Muscle of arm (tissue), 12 donors: ENCODE measurements around the gene INVS. TPM values are rescaled to one million over a fixed set of nuclear protein-coding genes. Genes with fewer than 3 reads are reported as not detected.
"Not testable (repeated sequence)": the region's sequence is repeated elsewhere in the genome, so short reads cannot be mapped to it uniquely, and the experiment has no call there.

Source experiments
- DNase-seq: peaks from one replicate; pipeline ENCODE4 v3.0.0-alpha.2; 2013
- polyA plus RNA-seq, 12 donors: library from polyadenylated mRNA; unstranded; fragments of 120-200 nt; gene quantifications; one replicate each; pipeline ENCODE4 v1.2.1, GENCODE V29; 2013; ENCODE audit not compliant: insufficient read length in 12 of 12

INVS gene
- polyA plus RNA-seq, 12 donors: 9.4 to 19.2 (median 14.3) TPM; not detected in 1

DNA sequence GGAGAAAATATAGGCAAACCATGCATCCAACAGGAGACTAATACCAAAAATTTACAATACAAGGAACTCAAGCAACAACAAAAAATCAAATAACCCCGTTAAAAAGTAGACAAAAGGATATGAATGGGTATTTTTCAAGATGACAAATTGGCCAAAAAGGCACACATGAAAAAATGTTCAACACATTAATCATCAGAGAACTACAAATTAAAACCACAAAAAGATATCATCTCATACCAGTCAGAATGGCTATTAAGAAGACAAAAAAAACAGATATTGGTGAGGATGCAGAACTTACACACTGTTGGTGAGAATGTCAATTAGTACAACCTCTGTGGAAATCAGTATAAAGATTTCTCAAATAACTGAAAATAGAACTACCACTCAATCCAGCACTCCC is 218.7 kb downstream of the INVS start:
- no peak for DNase-seq

DNA sequence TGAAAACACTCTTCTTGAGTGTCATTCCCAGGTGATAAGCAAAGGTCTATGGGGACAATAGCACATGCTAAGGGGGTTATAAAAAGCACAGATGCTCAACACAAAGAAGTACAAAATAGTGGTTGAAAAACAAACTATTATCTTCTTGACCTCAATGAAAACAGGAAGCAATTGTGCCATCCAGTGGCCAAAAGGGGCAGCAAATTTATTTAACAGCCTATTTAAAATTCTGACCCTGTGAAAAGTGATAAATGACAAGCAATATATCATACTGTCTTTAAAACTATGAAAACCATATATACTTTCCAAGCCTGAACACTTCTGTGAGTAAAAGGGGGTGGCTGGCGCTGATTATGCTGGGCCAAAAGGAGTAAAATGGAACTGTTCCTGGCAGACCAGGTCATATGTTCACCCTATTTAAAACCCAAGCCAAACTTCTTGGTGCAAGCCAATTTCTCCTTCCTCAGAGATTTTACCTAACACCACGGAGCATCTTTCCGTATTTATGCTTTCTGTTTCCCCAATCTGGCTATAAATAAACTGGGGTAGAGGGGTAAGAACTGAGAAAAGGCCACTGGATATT is 224.0 kb downstream of the INVS start:
- DNase-seq: peak; percentile 31

DNA sequence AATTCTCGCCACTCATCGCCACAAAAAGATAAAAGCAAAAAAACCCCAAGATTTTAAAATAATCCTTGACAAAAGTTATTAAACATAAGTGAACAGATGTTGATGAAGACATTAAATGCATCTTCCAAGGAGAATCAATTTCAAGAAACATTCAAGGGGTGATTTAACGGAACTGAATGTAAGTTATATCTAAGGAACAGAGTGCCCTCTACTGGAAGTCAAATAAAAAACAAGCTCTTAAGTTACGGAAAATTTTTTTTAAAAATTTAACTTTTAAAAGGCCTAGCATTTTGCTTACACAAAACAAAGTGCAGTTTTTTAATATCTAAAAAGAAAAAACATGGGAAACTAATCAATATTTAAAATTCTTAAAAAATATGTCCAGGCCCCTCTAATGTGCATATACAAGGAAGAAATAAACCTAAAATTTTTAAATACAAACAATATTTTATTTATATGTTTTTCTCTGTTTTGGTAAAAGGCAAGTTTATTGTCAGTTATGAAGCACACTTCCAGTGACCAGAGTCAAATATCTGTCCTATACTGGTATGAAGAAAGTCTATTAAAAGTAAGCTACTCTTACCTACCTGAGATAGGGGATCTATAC is 225.7 kb downstream of the INVS start:
- DNase-seq: peak; percentile 23

DNA sequence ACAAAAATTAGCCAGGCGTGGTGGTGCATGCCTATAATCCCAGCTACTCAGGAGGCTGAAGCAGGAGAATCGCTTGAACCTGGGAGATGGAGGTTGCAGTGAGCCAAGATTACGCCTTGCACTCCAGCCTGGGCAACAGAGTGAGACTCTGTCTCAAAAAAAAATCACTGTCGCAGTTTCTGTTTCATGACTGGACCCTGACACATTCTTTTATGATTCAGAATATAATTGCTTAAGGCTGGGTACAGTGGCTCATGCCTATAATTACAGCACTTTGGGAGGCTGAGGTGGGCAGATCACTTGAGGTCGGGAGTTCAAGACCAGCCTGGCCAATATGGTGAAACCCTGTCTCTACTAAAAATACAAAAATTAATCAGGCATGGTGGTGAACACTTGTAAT is 239.7 kb downstream of the INVS start:
- not testable (repeated sequence) for DNase-seq

DNA sequence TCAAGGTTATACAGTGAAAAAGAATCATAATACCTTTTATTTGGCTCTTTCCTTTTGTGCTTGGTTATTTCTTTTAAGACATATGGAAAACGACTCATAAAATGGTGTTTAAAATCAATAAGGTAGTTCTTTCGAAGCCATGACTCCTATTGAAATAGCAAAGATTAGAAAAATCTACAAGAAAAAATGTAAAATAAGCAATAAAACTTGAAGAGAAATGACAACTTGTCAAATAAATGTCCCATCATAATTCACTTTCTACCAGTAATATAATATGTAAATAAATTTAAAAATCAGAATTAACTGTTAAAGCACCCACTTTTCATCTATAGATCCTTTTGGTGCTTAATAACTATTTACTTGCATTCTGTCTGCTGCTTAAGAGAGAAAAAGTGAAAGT is 241.2 kb downstream of the INVS start:
- no peak for DNase-seq

DNA sequence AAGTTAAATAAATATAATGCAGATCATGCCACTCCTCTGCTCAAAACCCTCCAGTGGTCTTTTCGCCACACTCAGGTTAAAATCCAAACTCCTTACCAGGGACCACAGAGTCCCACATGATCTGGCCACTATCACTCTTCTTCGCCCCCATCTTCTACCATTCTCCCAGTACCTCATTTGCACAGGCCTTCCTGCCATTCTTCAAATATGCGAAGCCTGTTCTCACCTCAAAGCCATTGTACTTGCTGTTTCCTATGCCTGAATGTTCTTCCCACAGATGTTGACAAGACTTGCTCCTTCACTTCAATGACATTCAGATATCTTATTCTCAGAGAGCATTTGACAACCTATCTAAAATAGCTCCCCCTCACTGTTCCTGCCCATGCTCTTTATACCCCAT is 242.8 kb downstream of the INVS start:
- no peak for DNase-seq

DNA sequence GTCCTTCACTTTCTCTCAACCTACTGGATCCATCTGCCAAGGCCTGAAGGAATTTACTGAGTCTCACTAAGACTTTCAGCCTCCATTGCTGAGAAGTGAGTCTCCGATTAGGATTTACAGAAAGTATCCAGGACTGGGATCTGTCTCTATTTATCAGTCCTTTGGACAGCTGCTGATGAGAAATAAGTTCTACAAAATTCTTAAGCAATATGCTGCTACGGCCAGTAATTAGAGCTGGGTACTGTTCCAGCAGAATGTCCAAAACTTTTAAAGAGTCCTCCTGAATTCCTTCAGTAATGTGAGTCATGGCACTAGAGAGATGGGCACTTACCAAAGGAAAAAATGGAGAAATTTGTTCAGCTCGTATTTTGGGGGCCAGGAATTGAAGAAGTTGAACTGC is 247.8 kb downstream of the INVS start:
- DNase-seq: no peak

DNA sequence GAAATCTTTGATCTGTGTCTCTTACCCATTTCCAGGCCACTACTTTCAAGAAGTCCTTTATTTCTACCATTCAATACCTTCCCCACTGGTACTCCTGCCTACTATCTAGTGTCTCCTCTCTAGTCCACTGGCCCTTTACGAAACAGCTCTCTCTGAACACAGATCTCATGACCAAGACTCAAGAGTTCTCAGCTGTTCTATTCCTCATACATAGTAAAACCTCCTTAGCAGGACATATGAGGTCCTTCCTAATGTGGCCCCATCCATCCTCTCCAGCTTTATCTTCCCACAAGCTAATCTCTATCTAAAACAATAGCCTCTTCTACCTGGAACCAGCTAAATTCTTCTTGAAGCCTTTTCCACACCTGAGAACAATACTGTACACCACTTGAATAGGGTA is 251.1 kb downstream of the INVS start:
- no peak for DNase-seq

Other genes starting within 250 kb of the INVS start
- 10 to 100 TPM in 11 of 12 donors, not detected in 1; 12.5 to 21.0 (median 17.8) TPM for gene STX17, start 192.6 kb upstream of the INVS start, polyA plus RNA-seq
- 10 to 100 TPM in 11 of 12 donors, not detected in 1; 11.1 to 31.8 (median 22.8) TPM for gene ERP44, start 243 bp upstream of the INVS start, polyA plus RNA-seq